Testis (tissue), 2 donors: ENCODE results near the gene ASPM.

Source experiments
- POLR2A ChIP-seq: fragments of 450-650 bp; IDR thresholded peaks from one replicate; pipeline ENCODE4 v1.6.1; 2017; ENCODE audit warnings: antibody characterized with exemption, mild to moderate bottlenecking, moderate library complexity
- TF ChIP-seq, protein P1 (sequence below), 3 experiments: fragments of 450-650 bp in 2 of 3; fragments of 200-600 bp in 1 of 3; sonication (generic) in 1 of 3; IDR thresholded peaks; one replicate each; pipeline ENCODE4 v1.5.1; 2016 to 2019; ENCODE audit warnings: antibody characterized with exemption in 3 of 3, mild to moderate bottlenecking in 2 of 3, moderate library complexity in 1 of 3

DNA sequence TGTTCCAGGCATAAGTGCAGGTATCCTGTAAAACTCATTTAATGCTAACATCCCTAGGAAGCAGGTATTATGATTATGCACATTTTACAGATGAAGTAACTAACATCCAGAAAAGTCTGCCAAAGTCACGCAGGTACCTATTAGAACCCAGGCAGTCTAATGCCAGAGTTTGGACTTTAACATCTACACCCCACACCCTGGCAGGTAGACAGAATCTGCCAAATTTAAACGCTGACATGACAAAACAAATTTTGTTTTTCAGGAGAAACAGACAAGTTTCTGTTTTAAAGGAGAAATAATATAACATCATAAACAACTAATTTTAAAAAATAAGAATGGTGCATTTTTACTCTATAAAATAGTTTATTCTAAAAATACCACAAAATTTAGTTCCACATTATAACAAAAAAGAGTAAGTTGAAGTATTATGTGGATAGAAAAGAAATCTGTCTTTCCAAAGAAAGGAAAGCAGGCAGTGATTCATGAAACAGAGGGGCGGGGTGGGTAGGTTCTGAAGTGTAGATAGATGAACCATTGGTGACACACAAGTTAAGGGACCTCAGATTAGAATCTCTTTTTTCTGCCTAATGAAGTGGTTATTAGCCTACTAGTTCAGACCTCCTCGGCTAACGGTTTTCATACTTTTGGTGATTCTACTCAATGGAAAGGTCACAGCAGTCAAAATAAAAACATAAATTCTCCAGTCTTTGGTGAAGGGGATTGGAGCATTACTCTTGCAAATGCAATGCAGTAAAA lies 1.7 kb downstream of the ASPM start:
- TF ChIP-seq, protein P1, sequence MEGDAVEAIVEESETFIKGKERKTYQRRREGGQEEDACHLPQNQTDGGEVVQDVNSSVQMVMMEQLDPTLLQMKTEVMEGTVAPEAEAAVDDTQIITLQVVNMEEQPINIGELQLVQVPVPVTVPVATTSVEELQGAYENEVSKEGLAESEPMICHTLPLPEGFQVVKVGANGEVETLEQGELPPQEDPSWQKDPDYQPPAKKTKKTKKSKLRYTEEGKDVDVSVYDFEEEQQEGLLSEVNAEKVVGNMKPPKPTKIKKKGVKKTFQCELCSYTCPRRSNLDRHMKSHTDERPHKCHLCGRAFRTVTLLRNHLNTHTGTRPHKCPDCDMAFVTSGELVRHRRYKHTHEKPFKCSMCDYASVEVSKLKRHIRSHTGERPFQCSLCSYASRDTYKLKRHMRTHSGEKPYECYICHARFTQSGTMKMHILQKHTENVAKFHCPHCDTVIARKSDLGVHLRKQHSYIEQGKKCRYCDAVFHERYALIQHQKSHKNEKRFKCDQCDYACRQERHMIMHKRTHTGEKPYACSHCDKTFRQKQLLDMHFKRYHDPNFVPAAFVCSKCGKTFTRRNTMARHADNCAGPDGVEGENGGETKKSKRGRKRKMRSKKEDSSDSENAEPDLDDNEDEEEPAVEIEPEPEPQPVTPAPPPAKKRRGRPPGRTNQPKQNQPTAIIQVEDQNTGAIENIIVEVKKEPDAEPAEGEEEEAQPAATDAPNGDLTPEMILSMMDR (IDR thresholded peaks at IDR 0.05) = no peak
- no peak for TF ChIP-seq POLR2A
